GM12873 (cell line): ENCODE measurements around the gene PGAM2.

ENCODE experiments used
- CTCF ChIP-seq: IDR thresholded peaks from 2 replicates; pipeline ENCODE4 v1.5.1; 2012; ENCODE audit warnings: low read depth, mild to moderate bottlenecking, moderate library complexity, low read length, control low read depth; ENCODE audit not compliant: insufficient read depth; ENCODE audit errors: missing control alignments

The PGAM2 gene

GRCh38 chr7:44072364-44073231 lies 7.2 kb upstream of the PGAM2 start:
- peak; percentile 69 for TF ChIP-seq CTCF

- no peak for TF ChIP-seq CTCF
Observed at GRCh38 chr7:44071726-44072363, 6.5 kb upstream of the PGAM2 start.

- no peak for TF ChIP-seq CTCF
Observed at GRCh38 chr7:44068054-44068453, 2.7 kb upstream of the PGAM2 start.

GRCh38 chr7:44067064-44067951 lies 1.9 kb upstream of the PGAM2 start:
- TF ChIP-seq CTCF, result no peak

GRCh38 chr7:44066494-44067063 lies 1.2 kb upstream of the PGAM2 start:
- no peak for TF ChIP-seq CTCF

- no peak for TF ChIP-seq CTCF
Observed at GRCh38 chr7:44066111-44066460, 719 bp upstream of the PGAM2 start.
